ENCODE results near the gene TCERG1. TPM values are rescaled to one million over a fixed set of nuclear protein-coding genes. Genes with fewer than 3 reads are reported as not detected.
A peak's percentile ranks its signal among the peaks of the same experiment; 100 is the strongest.

The TCERG1 gene
- total RNA-seq, 1 donor from 2014 or later = 121 TPM

GRCh38 chr5:146538432-146538831 lies 91.3 kb downstream of the TCERG1 start:
- DNase-seq (ENCODE audit: low spot score, unreplicated experiment) = no peak
- TF ChIP-seq CTCF (IDR thresholded peaks at IDR 0.05; ENCODE audit: unreplicated experiment) = no peak
- Mint-ChIP-seq H3K4me1 (ENCODE audit: low read depth) (peaks cover 4% of the 10 kb centered on the region), H3K36me3 (ENCODE audit: insufficient read depth) (no peaks in the 10 kb centered on the region), H3K27ac (no peak overlapping the region), H3K9me3 (ENCODE audit: low read depth) (no peaks in the 10 kb centered on the region), H3K27me3 (peaks cover 7% of the 10 kb centered on the region), H3K4me3 (ENCODE audit: low read depth) (no peak overlapping the region)

DNA sequence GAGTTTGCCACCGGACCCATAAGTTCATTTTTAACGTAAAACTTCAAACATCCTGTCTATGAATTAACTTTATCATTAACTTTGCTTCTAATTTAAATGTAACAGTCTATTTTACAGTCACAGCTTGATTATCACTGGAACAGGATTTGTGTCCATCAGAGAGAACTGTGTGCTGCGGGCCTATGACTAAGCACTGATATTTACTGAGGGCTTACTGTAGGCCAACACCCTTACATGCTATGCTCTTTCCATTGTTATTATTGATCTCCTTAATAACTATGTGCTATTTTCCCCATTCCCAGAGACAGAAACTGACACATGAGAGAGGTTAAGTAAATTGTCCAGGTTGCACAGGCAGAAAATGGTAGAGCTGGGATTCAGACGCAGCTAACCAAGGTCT lies 92.8 kb downstream of the TCERG1 start:
- Mint-ChIP-seq H3K27ac (no peak overlapping the region), H3K4me1 (ENCODE audit: low read depth) (peaks cover 2% of the 10 kb centered on the region), H3K36me3 (ENCODE audit: insufficient read depth) (no peaks in the 10 kb centered on the region), H3K9me3 (ENCODE audit: low read depth) (no peaks in the 10 kb centered on the region), H3K4me3 (ENCODE audit: low read depth) (no peak overlapping the region), H3K27me3 (peaks cover 7% of the 10 kb centered on the region)
- TF ChIP-seq CTCF (IDR thresholded peaks at IDR 0.05; ENCODE audit: unreplicated experiment) = no peak
- DNase-seq (ENCODE audit: low spot score, unreplicated experiment) = no peak

DNA sequence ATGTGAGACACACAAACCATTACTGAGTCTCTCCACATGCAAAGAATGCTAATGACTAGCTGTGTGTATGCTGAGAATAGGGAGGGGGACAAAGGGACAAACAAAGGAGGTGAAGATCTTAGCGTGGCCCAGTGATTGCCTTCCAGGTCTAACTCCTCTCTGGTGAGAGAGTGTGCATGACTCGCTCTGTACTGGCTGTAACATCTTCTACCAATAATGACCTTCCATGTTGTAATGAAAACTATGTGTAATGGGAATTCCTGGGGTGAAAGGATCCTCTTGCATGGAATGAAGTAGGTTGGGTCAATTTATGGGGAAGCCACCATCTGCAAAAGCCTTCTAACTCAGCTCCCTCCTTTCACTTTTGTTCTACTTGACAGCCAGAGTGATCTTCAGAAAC lies 93.3 kb downstream of the TCERG1 start:
- TF ChIP-seq CTCF (IDR thresholded peaks at IDR 0.05; ENCODE audit: unreplicated experiment) = no peak
- Mint-ChIP-seq H3K9me3 (ENCODE audit: low read depth) (no peaks in the 10 kb centered on the region), H3K4me3 (ENCODE audit: low read depth) (no peak overlapping the region), H3K36me3 (ENCODE audit: insufficient read depth) (no peaks in the 10 kb centered on the region), H3K27me3 (peaks cover 7% of the 10 kb centered on the region), H3K4me1 (ENCODE audit: low read depth) (peaks cover 2% of the 10 kb centered on the region), H3K27ac (no peak overlapping the region)
- DNase-seq (ENCODE audit: low spot score, unreplicated experiment) = no peak

- H3K27ac Mint-ChIP-seq = no peak overlapping the region
- DNase-seq (ENCODE audit: low spot score, unreplicated experiment) = peak; percentile 72
- H3K4me1 Mint-ChIP-seq (ENCODE audit: low read depth) = peaks cover 2% of the 10 kb centered on the region
- no peaks in the 10 kb centered on the region for H3K36me3 Mint-ChIP-seq (ENCODE audit: insufficient read depth)
- H3K9me3 Mint-ChIP-seq (ENCODE audit: low read depth) = no peaks in the 10 kb centered on the region
- H3K27me3 Mint-ChIP-seq = peaks cover 10% of the 10 kb centered on the region
- TF ChIP-seq CTCF (IDR thresholded peaks at IDR 0.05; ENCODE audit: unreplicated experiment) = peak; percentile 95
- H3K4me3 Mint-ChIP-seq (ENCODE audit: low read depth) = no peak overlapping the region
Observed at GRCh38 chr5:146541958-146542849, 95.1 kb downstream of the TCERG1 start.

DNA sequence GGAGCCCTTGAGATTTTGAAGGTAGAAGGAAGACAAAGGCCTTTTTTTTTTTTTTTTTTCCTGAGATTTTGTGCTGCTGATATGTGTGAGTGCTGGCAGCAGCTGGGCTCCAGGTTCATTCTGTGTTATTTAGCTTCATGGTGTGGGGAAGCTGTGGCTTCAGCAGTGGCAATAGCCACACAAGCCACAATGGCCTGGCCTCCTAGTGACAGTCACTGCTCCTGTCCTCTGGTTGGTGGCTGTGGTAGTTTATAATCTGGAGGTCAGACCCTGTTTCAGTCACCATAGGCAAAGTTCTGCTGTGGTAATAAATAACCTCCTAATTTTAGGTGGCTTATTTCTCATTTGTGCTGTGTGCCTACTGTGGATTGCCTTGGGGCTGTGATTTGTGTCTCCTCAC lies 97.1 kb downstream of the TCERG1 start:
- no peaks in the 10 kb centered on the region for H3K36me3 Mint-ChIP-seq (ENCODE audit: insufficient read depth)
- DNase-seq (ENCODE audit: low spot score, unreplicated experiment) = no peak
- peaks cover 2% of the 10 kb centered on the region for H3K4me1 Mint-ChIP-seq (ENCODE audit: low read depth)
- no peak overlapping the region for H3K4me3 Mint-ChIP-seq (ENCODE audit: low read depth)
- no peak overlapping the region for H3K27ac Mint-ChIP-seq
- no peaks in the 10 kb centered on the region for H3K9me3 Mint-ChIP-seq (ENCODE audit: low read depth)
- no peak for TF ChIP-seq CTCF (IDR thresholded peaks at IDR 0.05; ENCODE audit: unreplicated experiment)
- peaks cover 17% of the 10 kb centered on the region for H3K27me3 Mint-ChIP-seq

Measured in progenitor cell of endocrine pancreas (in vitro differentiated cells).